HepG2 (cell line): ENCODE data around the gene STRBP.

Experiments used
- CREB1 ChIP-seq, 2 experiments: fragments of 450-650 bp in 1 of 2; IDR thresholded peaks; 2 replicates each; pipeline ENCODE4 v1.6.1; 2016 to 2017; ENCODE audit warnings: control low read depth in 1 of 2, mild to moderate bottlenecking in 1 of 2, missing compliant biosample characterization in 1 of 2, missing genetic modification characterization in 1 of 2
- CTCF ChIP-seq: sonication (generic); formaldehyde crosslinking; IDR thresholded peaks from 2 replicates; pipeline ENCODE4 v1.5.0; 2020; ENCODE audit warnings: mild to moderate bottlenecking, missing genetic modification reagents, moderate library complexity
- ETV6 ChIP-seq: sonication (generic); formaldehyde crosslinking; conservative IDR thresholded peaks from 2 replicates; pipeline ENCODE4 v1.4.0; 2020; ENCODE audit warnings: missing genetic modification reagents
- EZH2 ChIP-seq: conservative IDR thresholded peaks from 2 replicates; pipeline ENCODE4 v1.6.1; 2012; ENCODE audit warnings: mild to moderate bottlenecking, low read depth, low read length, moderate library complexity
- FOXM1 ChIP-seq: sonication (generic); formaldehyde crosslinking; IDR thresholded peaks from 2 replicates; pipeline ENCODE4 v1.5.0; 2020; ENCODE audit warnings: missing genetic modification reagents
- HINFP ChIP-seq: sonication (generic); formaldehyde crosslinking; IDR thresholded peaks from 2 replicates; pipeline ENCODE4 v1.4.0; 2020; ENCODE audit warnings: low read depth, mild to moderate bottlenecking, missing genetic modification reagents
- LCORL ChIP-seq, 2 experiments: fragments of 450-650 bp in 1 of 2; sonication (generic) in 1 of 2; formaldehyde crosslinking in 1 of 2; IDR thresholded peaks; 2 replicates each; pipeline versions ENCODE4 v1.5.0 to v1.6.1; 2017 to 2020; ENCODE audit warnings: antibody characterized with exemption in 1 of 2, missing genetic modification reagents in 1 of 2
- POLR2G ChIP-seq: fragments of 200-400 bp; formaldehyde crosslinking; IDR thresholded peaks from 2 replicates; pipeline ENCODE4 v1.6.1; 2018; ENCODE audit warnings: mild to moderate bottlenecking, low read depth, low read length, moderate library complexity
- PREB ChIP-seq: sonication (generic); formaldehyde crosslinking; IDR thresholded peaks from 2 replicates; pipeline ENCODE4 v1.4.0; 2020; ENCODE audit warnings: missing genetic modification reagents
- ZNF274 ChIP-seq: sonication (generic); formaldehyde crosslinking; IDR thresholded peaks from 2 replicates; pipeline ENCODE4 v1.5.1; 2020; ENCODE audit warnings: mild to moderate bottlenecking, missing genetic modification reagents
- ZUFSP ChIP-seq: sonication (generic); formaldehyde crosslinking; IDR thresholded peaks from 2 replicates; pipeline ENCODE4 v1.9.0; 2021; ENCODE audit warnings: missing genetic modification reagents, mild to moderate bottlenecking, borderline replicate concordance

GRCh38 chr9:123216251-123216797 is 52.1 kb downstream of the STRBP start:
- TF ChIP-seq POLR2G (no peak), CTCF (CRISPR knock-in tag) (no peak), EZH2 (no peak), ZNF274 (CRISPR knock-in tag) (no peak), LCORL (IDR thresholded peaks at IDR 0.05) (no peak), LCORL (CRISPR knock-in tag; IDR thresholded peaks at IDR 0.05) (no peak), CREB1 (IDR thresholded peaks at IDR 0.05) (no peak), CREB1 (CRISPR knock-in tag; IDR thresholded peaks at IDR 0.05) (no peak), FOXM1 (CRISPR knock-in tag) (no peak), ZUFSP (CRISPR knock-in tag) (no peak), ETV6 (CRISPR knock-in tag) (no peak), HINFP (CRISPR knock-in tag) (no peak), PREB (no peak)
